A549 (cell line): ENCODE data around the gene POU6F1.

ENCODE experiments used
- CTCF ChIP-seq: fragments of >200 bp; sonication (Bioruptor Twin); formaldehyde crosslinking; IDR thresholded peaks from 3 replicates; pipeline ENCODE4 v1.5.1; 2016
- JUNB ChIP-seq: fragments of >200 bp; sonication (Bioruptor Twin); formaldehyde crosslinking; IDR thresholded peaks from 2 replicates; pipeline ENCODE4 v1.6.1; 2016
- NR3C1 ChIP-seq: fragments of >200 bp; sonication (Bioruptor Twin); formaldehyde crosslinking; IDR thresholded peaks from 3 replicates; pipeline ENCODE4 v1.6.1; 2017
- POLR2A ChIP-seq: IDR thresholded peaks from 2 replicates; pipeline ENCODE4 v1.6.1; 2012; ENCODE audit warnings: mild to moderate bottlenecking, low read length
- POLR2AphosphoS2 ChIP-seq: conservative IDR thresholded peaks from 2 replicates; pipeline ENCODE4 v1.6.1; 2012; ENCODE audit warnings: low read length, improper control_type of control experiment, inconsistent platforms
- REST ChIP-seq: fragments of 200-600 bp; sonication (generic); IDR thresholded peaks from 2 replicates; pipeline ENCODE4 v1.6.1; 2016; ENCODE audit warnings: antibody characterized with exemption, mild to moderate bottlenecking, moderate library complexity

DNA sequence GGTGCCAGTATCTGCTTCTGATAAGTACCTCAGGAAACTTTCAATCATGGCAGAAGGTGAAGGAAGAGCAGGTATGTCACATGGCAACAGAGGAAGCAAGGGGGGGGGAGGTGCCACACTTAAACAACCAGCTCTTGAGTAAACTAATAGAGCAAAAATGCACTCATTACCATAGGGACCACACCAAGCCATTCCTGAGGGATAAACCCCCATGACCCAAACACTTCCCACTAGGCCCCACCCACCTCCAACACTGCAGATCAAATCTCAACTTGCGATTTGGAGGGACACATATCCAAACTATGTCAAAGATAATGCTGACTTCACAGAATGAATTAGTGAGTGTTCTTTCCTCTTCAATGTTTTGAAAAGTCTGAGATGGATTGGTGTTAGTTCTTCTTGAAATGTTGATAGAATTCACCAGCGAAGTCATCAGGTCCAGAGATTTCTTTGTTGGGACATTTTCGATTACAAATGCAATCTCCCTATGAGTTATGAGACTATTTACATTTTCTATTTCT, 61.6 kb downstream of the POU6F1 start:
- TF ChIP-seq POLR2A (no peak), NR3C1 (no peak), REST (no peak), CTCF (no peak), POLR2AphosphoS2 (no peak), JUNB (no peak)
